Measurements from ENCODE around the gene PTPRG. TPM values are rescaled to one million over a fixed set of nuclear protein-coding genes. Genes with fewer than 3 reads are reported as not detected.

PTPRG gene
- total RNA-seq, 1 experiment from 2014 or later, result 11.7 TPM

GRCh38 chr3:61862614-61863289 lies 301.4 kb downstream of the PTPRG start:
- Histone ChIP-seq H3K27me3 (replicated peaks; ENCODE audit: insufficient read depth, low read depth, low read length, poor library complexity) (no peaks in the 10 kb centered on the region), H3K27ac (ENCODE audit: low read depth, low read length, poor library complexity, severe bottlenecking) (no peak overlapping the region), H3K36me3 (ENCODE audit: insufficient read depth, low read length, poor library complexity, severe bottlenecking) (no peaks in the 10 kb centered on the region), H3K4me1 (ENCODE audit: insufficient read depth, low read length, poor library complexity, severe bottlenecking) (no peaks in the 10 kb centered on the region), H3K4me3 (ENCODE audit: low read depth, low read length, poor library complexity, severe bottlenecking) (no peak overlapping the region), H3K9me3 (ENCODE audit: low read depth, low read length, poor library complexity, severe bottlenecking) (no peaks in the 10 kb centered on the region)
- no peak for DNase-seq (ENCODE audit: low spot score)
- POLR2A ChIA-PET (ENCODE audit: low non-redundant PET), result no interaction called here
- CTCF ChIA-PET, result no interaction called here
- BruUV-seq (replicated peaks), result no TSS peak
- TF ChIP-seq EZH2 (IDR thresholded peaks at IDR 0.05; ENCODE audit: borderline replicate concordance, low read depth, low read length, poor library complexity, severe bottlenecking) (no peak), CTCF (conservative IDR thresholded peaks at IDR 0.05; ENCODE audit: low read depth, low read length) (no peak)
- intact Hi-C loops (cut with micrococcal nuclease; ENCODE audit: unreplicated experiment), result loop anchor here (5.0 to 10.0 kb wide), 2 partner anchors 272 to 325 kb away; no protein-coding TSS in a partner anchor

GRCh38 chr3:61863579-61863978 lies 302.2 kb downstream of the PTPRG start:
- no peak for DNase-seq (ENCODE audit: low spot score)
- Histone ChIP-seq H3K4me3 (ENCODE audit: low read depth, low read length, poor library complexity, severe bottlenecking) (no peak overlapping the region), H3K4me1 (ENCODE audit: insufficient read depth, low read length, poor library complexity, severe bottlenecking) (no peaks in the 10 kb centered on the region), H3K9me3 (ENCODE audit: low read depth, low read length, poor library complexity, severe bottlenecking) (no peaks in the 10 kb centered on the region), H3K36me3 (ENCODE audit: insufficient read depth, low read length, poor library complexity, severe bottlenecking) (no peaks in the 10 kb centered on the region), H3K27ac (ENCODE audit: low read depth, low read length, poor library complexity, severe bottlenecking) (no peak overlapping the region), H3K27me3 (replicated peaks; ENCODE audit: insufficient read depth, low read depth, low read length, poor library complexity) (no peaks in the 10 kb centered on the region)
- TF ChIP-seq EZH2 (IDR thresholded peaks at IDR 0.05; ENCODE audit: borderline replicate concordance, low read depth, low read length, poor library complexity, severe bottlenecking), result no peak
- BruUV-seq (replicated peaks), result no TSS peak
- POLR2A ChIA-PET (ENCODE audit: low non-redundant PET), result no interaction called here
- intact Hi-C loops (cut with micrococcal nuclease; ENCODE audit: unreplicated experiment), result loop anchor here (5.0 to 10.0 kb wide), 2 partner anchors 271 to 324 kb away; no protein-coding TSS in a partner anchor
- CTCF ChIA-PET, result no interaction called here

- Histone ChIP-seq H3K36me3 (ENCODE audit: insufficient read depth, low read length, poor library complexity, severe bottlenecking) (no peaks in the 10 kb centered on the region), H3K4me1 (ENCODE audit: insufficient read depth, low read length, poor library complexity, severe bottlenecking) (no peaks in the 10 kb centered on the region), H3K4me3 (ENCODE audit: low read depth, low read length, poor library complexity, severe bottlenecking) (no peak overlapping the region), H3K9me3 (ENCODE audit: low read depth, low read length, poor library complexity, severe bottlenecking) (no peaks in the 10 kb centered on the region), H3K27ac (ENCODE audit: low read depth, low read length, poor library complexity, severe bottlenecking) (no peak overlapping the region), H3K27me3 (replicated peaks; ENCODE audit: insufficient read depth, low read depth, low read length, poor library complexity) (no peaks in the 10 kb centered on the region)
- POLR2A ChIA-PET (ENCODE audit: low non-redundant PET), result no interaction called here
- intact Hi-C loops (cut with micrococcal nuclease; ENCODE audit: unreplicated experiment), result loop anchor here (5.0 to 10.0 kb wide), 2 partner anchors 270 to 322 kb away; no protein-coding TSS in a partner anchor
- CTCF ChIA-PET, result no interaction called here
- BruUV-seq (replicated peaks), result no TSS peak
- DNase-seq (ENCODE audit: low spot score), result no peak
- no peak for TF ChIP-seq EZH2 (IDR thresholded peaks at IDR 0.05; ENCODE audit: borderline replicate concordance, low read depth, low read length, poor library complexity, severe bottlenecking)
- no peak for TF ChIP-seq CTCF (conservative IDR thresholded peaks at IDR 0.05; ENCODE audit: low read depth, low read length)
Observed at GRCh38 chr3:61864886-61865285, 303.5 kb downstream of the PTPRG start.
